ENCODE results near the gene HSPBP1.

HSPBP1 gene

GRCh38 chr19:55304980-55305379, 25.1 kb upstream of the HSPBP1 start:
- no peak for DNase-seq (ENCODE audit: low spot score)

GRCh38 chr19:55304279-55304978, 24.5 kb upstream of the HSPBP1 start:
- no peak for DNase-seq (ENCODE audit: low spot score)

- no peak for DNase-seq (ENCODE audit: low spot score)
These were observed 23.6 kb upstream of the HSPBP1 start for GRCh38 chr19:55303477-55303876.

GRCh38 chr19:55302318-55302703, 22.4 kb upstream of the HSPBP1 start:
- DNase-seq (ENCODE audit: low spot score), result no peak

- peak; percentile 91 for DNase-seq (ENCODE audit: low spot score)
These were observed 21.8 kb upstream of the HSPBP1 start for GRCh38 chr19:55301459-55302317.

- DNase-seq (ENCODE audit: low spot score), result no peak
These were observed 21.1 kb upstream of the HSPBP1 start for GRCh38 chr19:55300886-55301458.

- no peak for DNase-seq (ENCODE audit: low spot score)
These were observed 20.1 kb upstream of the HSPBP1 start for GRCh38 chr19:55299991-55300390.

- no peak for DNase-seq (ENCODE audit: low spot score)
These were observed 17.4 kb upstream of the HSPBP1 start for GRCh38 chr19:55297267-55297666.

GRCh38 chr19:55289117-55289796, 9.3 kb upstream of the HSPBP1 start:
- DNase-seq (ENCODE audit: low spot score), result no peak

- no peak for DNase-seq (ENCODE audit: low spot score)
These were observed 7.6 kb upstream of the HSPBP1 start for GRCh38 chr19:55287361-55288079.

GRCh38 chr19:55285229-55285890, 5.5 kb upstream of the HSPBP1 start:
- no peak for DNase-seq (ENCODE audit: low spot score)

- DNase-seq (ENCODE audit: low spot score), result no peak
These were observed 4.6 kb upstream of the HSPBP1 start for GRCh38 chr19:55284405-55285058.

GRCh38 chr19:55283548-55284377, 3.9 kb upstream of the HSPBP1 start, which contains the start of gene BRSK1:
BRSK1 (plus strand) TSS chr19:55283997; CDS start chr19:55284443, 446 bp downstream.
- DNase-seq (ENCODE audit: low spot score), result peak; percentile 48

- DNase-seq (ENCODE audit: low spot score), result no peak
These were observed 570 bp downstream of the HSPBP1 start for GRCh38 chr19:55279340-55279739.

- DNase-seq (ENCODE audit: low spot score), result no peak
These were observed 1.3 kb downstream of the HSPBP1 start for GRCh38 chr19:55278391-55279135.

GRCh38 chr19:55277494-55277893, 2.4 kb downstream of the HSPBP1 start:
- no peak for DNase-seq (ENCODE audit: low spot score)

- no peak for DNase-seq (ENCODE audit: low spot score)
These were observed 3.0 kb downstream of the HSPBP1 start for GRCh38 chr19:55276720-55277430.

Data from CD4-positive, alpha-beta T cell treated with Interleukin-6 at 100 ng/mL for 8 hours (primary cell).